GM04504 (cell line): ENCODE measurements around the gene MAP7.
"Not testable (repeated sequence)": the region's sequence is repeated elsewhere in the genome, so short reads cannot be mapped to it uniquely, and the experiment has no call there.

ENCODE experiments used
- DNase-seq: peaks from one replicate; pipeline ENCODE4 v3.0.0-alpha.2; 2012; ENCODE audit warnings: low read depth

The MAP7 gene

GRCh38 chr6:136468711-136469110 lies 81.5 kb downstream of the MAP7 start:
- no peak for DNase-seq

GRCh38 chr6:136467186-136467585 lies 83.0 kb downstream of the MAP7 start:
- no peak for DNase-seq

DNA sequence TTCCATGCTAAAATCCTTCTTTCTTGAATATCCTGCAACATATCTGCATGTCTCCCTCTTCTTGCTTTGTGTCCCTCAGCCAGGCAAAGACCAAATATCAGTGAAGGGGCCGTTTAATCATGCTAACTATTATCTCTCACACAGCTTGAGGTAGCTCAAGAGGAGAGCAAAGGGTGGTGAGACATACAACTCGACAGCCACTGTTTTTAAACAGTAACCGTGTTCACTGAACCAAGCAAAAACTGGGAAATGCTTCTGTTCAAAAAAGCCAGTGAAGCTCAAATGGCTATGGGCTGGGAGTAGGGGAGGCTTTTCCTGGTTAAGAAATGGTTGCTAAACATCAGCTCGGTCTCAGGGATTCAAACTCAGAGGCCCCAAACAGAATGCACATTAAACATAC lies 83.4 kb downstream of the MAP7 start:
- no peak for DNase-seq

DNA sequence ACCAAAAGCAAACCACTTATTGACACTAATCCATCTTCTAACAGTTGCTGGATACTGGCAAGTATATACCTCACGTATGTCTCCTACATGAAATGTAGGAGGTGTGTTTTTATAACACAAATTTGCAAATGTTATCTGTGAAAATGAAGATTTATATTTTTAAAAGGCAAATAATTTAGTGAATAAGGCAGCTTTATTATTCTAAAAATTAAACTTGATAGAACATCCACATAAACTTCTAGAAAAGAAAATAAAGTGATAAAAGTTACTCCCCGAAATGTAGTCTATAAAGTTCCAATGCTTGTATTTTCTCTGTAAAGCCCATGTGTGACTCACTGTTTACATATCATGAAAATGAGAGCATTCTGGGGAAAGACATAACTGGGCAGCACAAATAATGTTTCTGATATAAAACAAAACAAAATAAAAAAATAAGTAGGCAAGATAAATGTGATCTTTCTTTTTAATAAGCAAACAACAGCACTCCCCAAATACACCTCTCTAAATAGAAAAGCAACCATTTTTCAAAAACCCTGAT lies 84.4 kb downstream of the MAP7 start:
- no peak for DNase-seq

GRCh38 chr6:136464874-136465273 lies 85.3 kb downstream of the MAP7 start:
- DNase-seq, result no peak

GRCh38 chr6:136464148-136464547 lies 86.1 kb downstream of the MAP7 start:
- DNase-seq, result no peak

DNA sequence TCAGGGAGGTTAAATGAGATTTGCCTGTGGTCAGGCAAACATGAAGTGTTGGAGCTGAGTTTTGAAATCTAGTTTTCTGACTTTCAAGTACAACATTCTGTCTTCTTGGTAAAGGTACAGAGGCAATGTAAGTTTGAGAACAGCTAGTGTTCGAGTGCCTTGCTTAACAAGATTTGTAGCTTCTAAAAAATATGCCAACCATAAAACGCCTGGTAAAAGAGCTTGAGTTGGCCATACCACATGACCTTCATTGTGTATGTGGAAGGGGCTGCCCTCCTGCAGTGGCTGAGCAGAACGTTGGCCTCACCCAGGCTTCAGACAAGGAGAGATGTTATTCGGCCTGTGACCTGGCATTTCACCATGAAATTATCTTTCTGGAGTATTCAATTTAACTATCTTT lies 86.5 kb downstream of the MAP7 start:
- DNase-seq, result no peak

DNA sequence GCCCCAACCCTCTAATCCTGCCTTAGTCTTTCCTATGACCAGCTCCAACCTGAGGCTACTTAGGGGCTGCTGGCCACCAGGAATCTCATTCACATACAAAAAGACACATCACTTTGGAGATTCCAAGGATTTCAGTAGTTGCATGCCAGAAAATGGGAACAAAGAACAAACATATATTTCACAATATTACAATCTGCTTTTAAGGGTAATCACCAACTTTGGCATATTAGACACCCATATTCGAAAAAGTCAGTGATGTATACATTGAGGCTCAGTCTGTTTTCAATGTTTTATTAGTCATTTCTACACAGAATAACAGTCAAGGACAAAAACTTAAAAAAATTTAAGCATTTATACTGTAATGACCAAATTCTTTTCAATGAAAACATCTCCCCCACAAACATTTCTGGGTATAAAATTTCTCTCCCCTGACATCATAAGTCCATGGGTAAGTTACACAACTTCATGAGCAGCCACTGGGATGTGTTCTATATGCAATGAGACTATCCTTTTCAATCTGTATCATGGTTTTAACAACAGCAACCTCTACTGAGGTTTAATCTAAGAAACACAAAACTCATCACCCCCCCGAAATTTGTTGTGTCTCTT lies 103.5 kb downstream of the MAP7 start:
- DNase-seq, result peak; percentile 10

- no peak for DNase-seq
Observed at GRCh38 chr6:136446145-136446544, 104.1 kb downstream of the MAP7 start.

DNA sequence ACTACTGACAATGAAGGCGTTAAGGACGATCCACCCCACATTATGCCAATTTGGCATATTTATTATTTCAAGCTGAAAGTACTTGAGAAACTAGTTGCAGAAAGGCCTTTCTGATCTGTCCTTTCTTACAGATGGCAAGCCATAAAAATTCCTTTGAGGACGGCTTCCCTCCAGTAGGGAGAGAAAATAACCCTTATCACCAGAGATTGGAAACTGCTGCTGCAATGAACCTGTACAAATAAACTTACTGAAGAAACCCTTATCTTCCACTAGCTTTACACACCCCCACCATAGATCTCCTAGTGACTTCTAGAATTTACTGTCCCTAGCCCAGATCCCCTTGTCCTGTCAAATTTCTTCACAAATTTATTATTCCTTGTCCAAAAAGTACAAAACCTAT lies 105.2 kb downstream of the MAP7 start:
- DNase-seq, result no peak

DNA sequence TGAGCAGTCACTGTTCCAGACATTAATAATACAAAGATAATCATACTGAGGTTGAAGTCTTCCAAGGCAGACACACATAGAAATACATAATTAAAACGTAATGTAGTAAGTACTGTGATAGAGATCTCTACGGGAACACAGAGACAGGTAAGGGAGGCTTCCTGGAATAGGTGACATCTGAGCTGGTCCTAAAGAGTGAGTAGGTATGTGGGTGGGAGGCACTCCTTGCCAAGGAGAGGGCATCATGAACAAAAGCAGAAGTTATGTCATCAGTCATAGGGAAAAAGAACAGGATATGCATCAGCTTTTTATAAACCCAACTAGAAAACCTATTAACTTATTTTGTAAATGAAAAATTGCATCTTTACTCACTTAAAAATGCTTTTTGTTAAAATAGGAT lies 110.0 kb downstream of the MAP7 start:
- DNase-seq, result no peak

DNA sequence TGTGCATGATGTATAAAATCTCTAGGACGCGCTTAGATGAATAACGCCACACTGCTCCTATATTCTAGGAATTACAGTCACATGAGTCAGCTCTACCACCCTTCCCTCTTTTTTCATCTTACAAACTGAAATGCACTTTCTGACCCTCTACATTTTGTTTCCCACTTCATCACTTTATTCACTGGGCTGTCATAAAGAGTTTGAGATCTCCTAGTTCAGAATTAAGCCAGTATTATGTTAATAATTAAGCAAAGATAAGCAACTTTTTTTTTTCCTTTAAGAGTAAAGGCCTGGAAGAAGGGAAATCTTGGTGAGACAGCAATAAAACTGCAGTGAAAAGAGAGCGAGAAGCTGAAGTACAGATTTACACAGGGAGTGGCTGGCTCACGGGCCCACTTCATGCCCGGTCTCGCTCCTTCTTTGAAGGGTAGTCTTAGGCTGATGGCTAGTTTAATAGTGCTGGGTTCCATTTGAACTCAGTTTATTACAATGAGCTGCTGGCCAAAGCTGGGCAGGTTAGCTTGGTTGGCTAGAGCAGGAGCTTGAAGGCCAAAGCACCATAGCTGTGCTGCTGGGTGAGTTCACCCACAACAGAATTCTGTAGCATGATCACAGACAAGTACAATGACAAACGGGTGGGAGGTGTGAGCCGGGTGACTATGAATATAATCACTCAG lies 110.6 kb downstream of the MAP7 start:
- no peak for DNase-seq

- DNase-seq, result no peak
Observed at GRCh38 chr6:136438441-136438840, 111.8 kb downstream of the MAP7 start.

GRCh38 chr6:136437246-136437645 lies 113.0 kb downstream of the MAP7 start:
- DNase-seq, result no peak

GRCh38 chr6:136435101-136435500 lies 115.1 kb downstream of the MAP7 start:
- no peak for DNase-seq

DNA sequence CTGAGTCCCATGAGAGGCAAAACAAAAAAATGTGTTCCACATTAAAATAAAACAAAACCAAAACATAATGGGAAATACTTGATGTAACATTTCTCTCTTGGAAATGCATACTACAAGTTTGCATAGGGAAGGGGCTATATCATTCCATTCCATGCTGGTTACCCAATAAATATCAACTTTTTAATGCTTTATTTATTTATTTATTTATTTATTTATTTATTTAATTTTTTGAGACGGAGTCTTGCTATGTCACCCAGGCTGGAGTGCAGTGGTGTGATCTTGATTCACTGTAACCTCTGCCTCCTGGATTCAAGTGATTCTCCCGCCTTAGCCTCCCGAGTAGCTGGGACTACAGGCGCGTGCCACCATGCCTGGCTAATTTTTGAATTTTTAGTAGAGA lies 118.9 kb downstream of the MAP7 start:
- DNase-seq, result not testable (repeated sequence)

DNA sequence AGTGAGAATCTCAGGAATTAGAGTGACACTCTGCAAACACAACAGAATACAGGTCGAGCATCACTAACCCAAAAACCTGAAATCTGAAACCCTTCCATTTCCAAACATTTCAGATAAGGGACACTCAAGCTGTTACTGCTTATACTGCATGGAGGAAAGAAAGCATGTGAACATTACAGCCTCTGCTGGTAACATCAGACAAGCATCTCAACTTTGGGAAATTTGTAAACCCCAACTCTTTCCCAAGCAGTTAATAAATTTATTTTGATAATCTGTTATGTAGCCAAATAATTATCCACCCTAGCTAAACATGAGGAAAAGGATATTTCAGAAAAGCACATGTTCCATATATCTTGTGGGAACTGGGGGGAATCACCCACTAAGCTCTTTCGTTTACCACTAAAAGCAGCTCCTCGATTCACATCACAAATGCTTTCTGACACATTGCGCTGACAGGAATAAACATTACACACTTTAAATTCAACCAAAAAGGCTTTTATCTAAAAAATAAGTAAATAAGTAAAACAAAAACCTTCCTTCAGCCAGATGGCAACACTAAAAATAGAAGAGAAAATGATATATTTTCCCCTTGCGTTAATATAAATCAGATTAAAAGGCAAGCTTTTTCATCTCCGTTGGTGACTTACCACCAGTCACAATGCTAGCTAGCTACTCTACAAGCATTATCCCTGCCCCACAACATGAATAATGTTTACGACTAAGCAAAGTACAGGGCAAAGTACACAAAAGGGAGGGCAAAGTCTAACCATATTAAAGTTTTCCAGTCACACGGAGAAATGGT lies 120.8 kb downstream of the MAP7 start:
- DNase-seq, result no peak

DNA sequence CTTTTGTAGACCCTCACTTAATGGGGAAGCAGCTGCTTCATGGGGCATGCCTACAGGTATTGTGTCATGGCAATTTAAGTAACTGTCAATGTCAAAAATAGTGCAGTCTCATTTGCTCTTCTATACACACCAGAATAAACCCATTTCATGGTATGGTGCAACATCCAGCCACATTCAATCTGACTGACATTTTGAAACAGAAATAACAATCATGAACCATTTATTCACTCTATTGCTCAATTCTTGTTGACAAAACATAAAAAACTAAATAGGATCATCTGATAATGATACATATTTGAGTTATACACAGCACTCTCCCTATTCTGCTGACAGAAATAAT lies 122.9 kb downstream of the MAP7 start:
- DNase-seq, result no peak

DNA sequence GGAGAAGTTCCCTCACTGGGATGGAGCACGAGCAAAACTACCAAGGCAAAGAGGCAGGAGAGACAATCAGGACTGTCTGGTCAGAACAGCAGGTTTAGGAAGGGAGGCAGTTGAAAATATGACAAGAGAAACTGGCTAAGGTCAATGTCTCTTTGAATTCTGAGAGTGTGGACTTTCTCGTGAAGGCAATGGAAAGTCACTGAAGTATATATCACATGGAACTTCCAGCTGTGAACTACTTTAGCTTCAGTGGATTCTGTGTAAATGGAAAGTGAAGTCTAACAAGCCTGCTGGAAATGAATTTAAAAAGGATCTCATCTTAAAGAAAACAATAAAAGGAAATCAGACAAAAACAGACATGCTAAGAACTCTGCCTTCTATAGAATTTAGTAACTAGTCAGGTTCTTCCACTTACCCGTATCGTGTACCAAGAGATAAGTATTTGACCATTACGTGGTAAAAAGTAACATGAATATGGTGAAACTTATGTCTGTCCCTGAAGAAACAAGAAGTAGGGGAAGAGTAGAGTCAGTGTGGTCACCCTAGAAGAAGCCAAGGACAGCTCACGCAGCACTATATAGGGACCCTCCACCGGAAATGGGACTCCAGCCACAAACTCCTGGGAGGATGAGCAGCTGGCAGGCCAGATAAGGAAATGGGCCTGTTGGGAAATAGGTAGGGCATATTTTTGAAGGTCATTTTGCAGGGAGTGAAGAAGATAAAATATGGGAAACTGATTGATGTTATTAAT lies 123.4 kb downstream of the MAP7 start:
- DNase-seq, result no peak

GRCh38 chr6:136425793-136426192 lies 124.4 kb downstream of the MAP7 start:
- DNase-seq, result no peak

- no peak for DNase-seq
Observed at GRCh38 chr6:136424901-136425300, 125.3 kb downstream of the MAP7 start.

GRCh38 chr6:136424450-136424849 lies 125.8 kb downstream of the MAP7 start:
- DNase-seq, result no peak
